ENCODE results near the gene CUBN.

CUBN gene

DNA sequence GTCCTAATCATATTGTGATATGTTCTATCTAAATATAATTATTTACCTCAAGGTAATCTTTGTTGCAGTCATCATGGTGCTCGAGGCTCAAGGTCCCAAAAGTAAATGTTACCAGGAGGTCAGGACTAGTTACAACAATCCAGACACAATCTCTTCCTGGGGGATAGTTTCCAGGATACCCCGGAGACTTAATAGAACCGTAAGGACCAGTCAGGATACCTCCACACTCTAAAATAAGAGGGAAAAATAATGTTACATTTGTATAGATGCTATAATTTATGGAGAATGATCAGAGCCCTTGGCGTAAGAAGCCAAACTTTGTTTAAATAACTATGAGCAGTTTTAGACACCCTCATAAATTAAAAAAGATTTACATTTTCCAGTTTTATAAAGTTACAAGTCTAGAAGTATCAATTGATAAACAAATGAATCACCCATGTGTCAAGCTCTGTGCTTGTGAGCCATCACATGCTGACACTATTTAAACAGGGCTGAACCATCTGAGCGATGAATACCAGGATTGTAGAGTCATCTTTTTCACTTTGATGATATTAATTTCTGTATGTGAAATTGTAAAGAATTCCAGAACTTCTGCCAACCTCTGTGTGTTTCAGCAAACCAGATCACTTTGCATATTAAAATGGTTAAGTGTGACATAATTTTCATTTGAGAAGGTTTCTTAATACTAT lies 41.3 kb downstream of the CUBN start:
- TF ChIP-seq, protein P1, sequence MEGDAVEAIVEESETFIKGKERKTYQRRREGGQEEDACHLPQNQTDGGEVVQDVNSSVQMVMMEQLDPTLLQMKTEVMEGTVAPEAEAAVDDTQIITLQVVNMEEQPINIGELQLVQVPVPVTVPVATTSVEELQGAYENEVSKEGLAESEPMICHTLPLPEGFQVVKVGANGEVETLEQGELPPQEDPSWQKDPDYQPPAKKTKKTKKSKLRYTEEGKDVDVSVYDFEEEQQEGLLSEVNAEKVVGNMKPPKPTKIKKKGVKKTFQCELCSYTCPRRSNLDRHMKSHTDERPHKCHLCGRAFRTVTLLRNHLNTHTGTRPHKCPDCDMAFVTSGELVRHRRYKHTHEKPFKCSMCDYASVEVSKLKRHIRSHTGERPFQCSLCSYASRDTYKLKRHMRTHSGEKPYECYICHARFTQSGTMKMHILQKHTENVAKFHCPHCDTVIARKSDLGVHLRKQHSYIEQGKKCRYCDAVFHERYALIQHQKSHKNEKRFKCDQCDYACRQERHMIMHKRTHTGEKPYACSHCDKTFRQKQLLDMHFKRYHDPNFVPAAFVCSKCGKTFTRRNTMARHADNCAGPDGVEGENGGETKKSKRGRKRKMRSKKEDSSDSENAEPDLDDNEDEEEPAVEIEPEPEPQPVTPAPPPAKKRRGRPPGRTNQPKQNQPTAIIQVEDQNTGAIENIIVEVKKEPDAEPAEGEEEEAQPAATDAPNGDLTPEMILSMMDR (IDR thresholded peaks at IDR 0.05; ENCODE audit: insufficient read depth, low read depth, low read length, missing control alignments), result no peak
- DNase-seq (ENCODE audit: low read depth), result no peak
- H3K4me3 ChIP-seq (ENCODE audit: low read depth, low read length), result no peak overlapping the region

DNA sequence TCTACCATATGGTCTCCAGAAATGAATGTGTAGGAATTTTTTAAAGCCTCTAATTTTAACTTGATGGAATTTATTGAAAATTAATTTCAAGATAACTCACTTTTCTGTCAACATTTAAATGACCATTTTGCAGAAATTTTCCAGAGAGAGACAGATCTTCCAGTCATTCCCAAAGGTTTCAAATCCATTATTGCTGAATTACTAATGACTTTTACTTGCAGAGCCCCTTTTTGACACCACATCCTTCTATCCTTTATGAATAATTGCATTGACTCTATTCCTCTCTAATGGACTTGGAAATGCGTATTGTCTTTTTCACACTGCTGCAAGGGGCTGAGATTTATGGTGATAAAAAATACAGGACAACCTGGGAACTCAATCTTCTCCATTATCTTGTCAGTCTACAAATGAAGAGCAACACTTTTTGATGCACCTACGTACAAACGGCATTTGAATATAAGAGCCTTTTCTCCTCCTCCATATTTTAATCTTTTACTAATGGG lies 42.7 kb downstream of the CUBN start:
- no peak for DNase-seq (ENCODE audit: low read depth)
- H3K4me3 ChIP-seq (ENCODE audit: low read depth, low read length), result no peak overlapping the region
- TF ChIP-seq, protein P1 (IDR thresholded peaks at IDR 0.05; ENCODE audit: insufficient read depth, low read depth, low read length, missing control alignments), result no peak

DNA sequence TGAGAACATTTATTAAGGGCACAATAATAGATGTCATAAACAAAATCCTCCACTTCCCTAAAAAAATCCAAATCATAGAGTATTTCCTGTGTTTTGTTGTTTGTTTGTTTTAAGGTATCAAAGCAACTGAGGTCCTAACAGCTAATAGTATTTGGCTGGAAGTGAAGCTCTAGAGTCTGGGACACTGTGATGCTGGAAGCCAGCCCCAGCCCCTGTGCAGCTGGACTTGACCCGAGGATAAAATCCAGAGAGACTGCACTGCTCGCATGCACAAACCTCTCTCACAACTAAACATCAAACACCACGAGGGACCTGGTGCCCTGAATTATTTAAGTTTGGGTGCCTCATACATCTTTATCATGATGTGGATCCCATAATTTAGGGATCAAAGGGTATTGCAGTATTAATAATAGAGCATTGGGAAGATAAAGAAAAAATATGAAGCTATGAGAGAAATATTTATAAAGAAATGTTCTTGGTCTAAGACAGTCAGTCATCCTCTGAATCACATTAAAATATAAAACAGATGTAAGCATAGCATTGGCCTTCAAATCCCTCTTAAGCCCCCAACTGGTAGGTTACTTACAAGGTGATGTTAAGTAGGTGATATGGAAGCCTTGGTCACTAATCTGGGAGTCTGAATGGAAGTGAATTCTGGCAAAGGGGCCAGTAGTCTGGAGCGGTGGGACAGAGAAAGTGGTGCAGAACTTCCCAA lies 44.4 kb downstream of the CUBN start:
- no peak overlapping the region for H3K4me3 ChIP-seq (ENCODE audit: low read depth, low read length)
- DNase-seq (ENCODE audit: low read depth), result no peak
- TF ChIP-seq, protein P1 (IDR thresholded peaks at IDR 0.05; ENCODE audit: insufficient read depth, low read depth, low read length, missing control alignments), result no peak

DNA sequence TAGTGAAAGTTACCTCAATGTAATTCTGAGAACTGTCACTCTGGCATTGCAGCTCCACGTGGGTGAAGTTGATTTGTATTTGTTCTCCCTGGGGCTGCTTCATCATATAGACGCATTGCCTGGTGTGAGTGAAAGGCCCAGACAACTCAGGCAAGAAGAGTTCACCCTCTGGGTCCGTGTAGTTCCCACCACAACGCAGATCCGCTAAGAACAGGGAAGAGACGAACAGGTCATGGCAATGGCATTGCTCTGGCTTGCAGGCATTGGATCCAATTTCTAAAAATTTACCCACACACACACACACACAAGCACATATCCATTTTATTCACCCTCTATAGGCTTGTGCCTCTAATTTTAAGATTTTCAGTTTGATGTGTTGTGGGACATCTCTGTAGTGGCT lies 45.4 kb downstream of the CUBN start:
- TF ChIP-seq, protein P1 (IDR thresholded peaks at IDR 0.05; ENCODE audit: insufficient read depth, low read depth, low read length, missing control alignments), result no peak
- H3K4me3 ChIP-seq (ENCODE audit: low read depth, low read length), result no peak overlapping the region
- DNase-seq (ENCODE audit: low read depth), result no peak

DNA sequence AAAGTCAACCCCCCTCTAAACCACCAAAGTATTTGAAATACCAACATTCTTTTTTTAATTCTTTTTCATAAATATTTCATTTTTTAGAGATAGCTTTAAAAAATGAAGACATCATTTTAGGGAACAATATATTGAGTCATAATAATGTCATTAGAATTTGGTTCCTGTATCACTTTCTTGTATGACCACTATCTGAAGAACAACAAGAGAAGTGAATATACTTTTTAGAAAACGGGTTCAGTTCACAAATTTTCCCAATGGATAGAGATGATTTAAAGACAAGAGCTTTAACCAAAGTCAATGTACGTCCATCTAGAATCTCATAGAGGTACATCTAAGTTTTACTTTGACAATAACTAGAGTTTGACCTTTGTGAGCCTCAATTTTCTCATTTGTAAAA lies 48.2 kb downstream of the CUBN start:
- no peak for DNase-seq (ENCODE audit: low read depth)
- no peak overlapping the region for H3K4me3 ChIP-seq (ENCODE audit: low read depth, low read length)
- TF ChIP-seq, protein P1 (IDR thresholded peaks at IDR 0.05; ENCODE audit: insufficient read depth, low read depth, low read length, missing control alignments), result no peak

DNA sequence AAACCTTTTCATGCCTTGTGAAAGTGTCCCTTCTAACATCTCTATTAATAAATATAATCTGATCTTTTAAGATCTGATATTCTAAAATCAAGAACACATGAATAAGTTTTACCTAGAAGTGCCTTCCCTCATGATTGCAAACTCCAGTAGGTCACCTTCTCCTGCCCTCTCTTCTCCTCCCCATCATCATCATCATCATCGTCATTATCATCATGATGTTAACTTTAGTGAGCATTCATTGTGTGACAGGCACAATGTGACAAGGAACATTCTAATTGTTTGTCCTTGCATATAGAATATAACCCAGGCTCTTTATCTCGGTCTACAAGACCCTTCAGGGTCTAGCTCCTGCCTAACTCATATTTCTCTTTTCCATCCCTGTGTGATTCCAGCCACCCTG lies 51.7 kb downstream of the CUBN start:
- TF ChIP-seq, protein P1 (IDR thresholded peaks at IDR 0.05; ENCODE audit: insufficient read depth, low read depth, low read length, missing control alignments), result no peak
- no peak overlapping the region for H3K4me3 ChIP-seq (ENCODE audit: low read depth, low read length)
- no peak for DNase-seq (ENCODE audit: low read depth)
